Neural crest cell (in vitro differentiated cells): ENCODE results near the gene DPH6. TPM values are rescaled to one million over a fixed set of nuclear protein-coding genes. Genes with fewer than 3 reads are reported as not detected.

Source experiments
- DNase-seq: peaks from one replicate; pipeline ENCODE4 v3.0.0; 2021; ENCODE audit warnings: low read depth, mixed read lengths, low spot score
- H3K27ac Mint-ChIP-seq: one replicate; pipeline ENCODE4 v1.8.0; 2021; ENCODE audit warnings: mild to moderate bottlenecking, mixed read lengths; ENCODE audit not compliant: unreplicated experiment
- H3K27me3 Mint-ChIP-seq: 2 replicates; pipeline ENCODE4 v1.8.0; 2021; ENCODE audit warnings: low read depth, mild to moderate bottlenecking, mixed read lengths
- H3K36me3 Mint-ChIP-seq: 2 replicates; pipeline ENCODE4 v1.8.0; 2021; ENCODE audit warnings: low read depth, mild to moderate bottlenecking, mixed read lengths
- H3K4me1 Mint-ChIP-seq: 2 replicates; pipeline ENCODE4 v1.8.0; 2021; ENCODE audit warnings: mixed read lengths
- H3K4me3 Mint-ChIP-seq: one replicate; pipeline ENCODE4 v1.8.0; 2021; ENCODE audit warnings: mild to moderate bottlenecking, mixed read lengths
- H3K9me3 Mint-ChIP-seq: 2 replicates; pipeline ENCODE4 v1.8.0; 2021; ENCODE audit warnings: mixed read lengths
- CTCF ChIP-seq: fragments of 200-600 bp; sonication (generic); conservative IDR thresholded peaks from 2 replicates; pipeline ENCODE4 v1.5.0; 2021; ENCODE audit warnings: antibody characterized with exemption, mild to moderate bottlenecking
- total RNA-seq: library from RNA; stranded (reverse); gene quantifications from 2 replicates; pipeline ENCODE4 v1.2.1, GENCODE V29; 2021

The DPH6 gene
- total RNA-seq, 1 donor from 2014 or later: 20.1 TPM

DNA sequence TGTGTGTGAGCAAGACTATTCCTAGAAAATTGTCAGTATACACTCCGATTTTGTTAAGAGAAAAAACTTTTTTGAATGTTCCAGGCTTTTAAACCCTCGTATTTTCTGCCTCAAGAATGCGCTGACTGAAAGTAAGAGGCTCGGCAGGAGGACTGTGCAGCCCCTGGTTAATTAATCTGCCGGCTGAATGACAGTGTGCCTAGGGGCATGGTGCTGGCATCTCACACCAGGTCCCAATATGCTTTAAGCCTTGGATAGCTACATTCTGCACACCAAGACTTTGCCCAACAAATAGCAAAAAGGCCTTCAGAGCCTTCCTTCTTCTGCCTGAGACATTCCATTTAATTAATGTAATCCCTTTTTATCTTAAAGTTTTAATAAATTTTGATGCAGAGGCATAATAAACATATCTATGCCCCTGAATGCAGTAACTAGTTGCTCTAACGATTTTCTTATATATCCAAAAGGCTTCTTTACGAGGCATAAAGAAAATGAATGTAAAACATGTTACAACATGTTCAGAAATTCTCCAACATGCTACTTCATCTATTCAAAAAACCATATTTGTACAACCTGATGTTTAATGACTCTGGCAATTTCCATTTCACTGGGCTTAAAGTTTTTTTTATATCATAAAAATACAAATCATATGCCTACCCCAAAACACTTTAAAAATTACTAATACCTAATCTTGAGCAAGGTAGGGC lies 37.9 kb downstream of the DPH6 start:
- no peaks in the 10 kb centered on the region for H3K27me3 Mint-ChIP-seq
- H3K9me3 Mint-ChIP-seq: no peaks in the 10 kb centered on the region
- DNase-seq: no peak
- peaks cover 15% of the 10 kb centered on the region for H3K4me1 Mint-ChIP-seq
- H3K4me3 Mint-ChIP-seq: no peak overlapping the region
- TF ChIP-seq CTCF: no peak
- no peaks in the 10 kb centered on the region for H3K36me3 Mint-ChIP-seq
- no peak overlapping the region for H3K27ac Mint-ChIP-seq

DNA sequence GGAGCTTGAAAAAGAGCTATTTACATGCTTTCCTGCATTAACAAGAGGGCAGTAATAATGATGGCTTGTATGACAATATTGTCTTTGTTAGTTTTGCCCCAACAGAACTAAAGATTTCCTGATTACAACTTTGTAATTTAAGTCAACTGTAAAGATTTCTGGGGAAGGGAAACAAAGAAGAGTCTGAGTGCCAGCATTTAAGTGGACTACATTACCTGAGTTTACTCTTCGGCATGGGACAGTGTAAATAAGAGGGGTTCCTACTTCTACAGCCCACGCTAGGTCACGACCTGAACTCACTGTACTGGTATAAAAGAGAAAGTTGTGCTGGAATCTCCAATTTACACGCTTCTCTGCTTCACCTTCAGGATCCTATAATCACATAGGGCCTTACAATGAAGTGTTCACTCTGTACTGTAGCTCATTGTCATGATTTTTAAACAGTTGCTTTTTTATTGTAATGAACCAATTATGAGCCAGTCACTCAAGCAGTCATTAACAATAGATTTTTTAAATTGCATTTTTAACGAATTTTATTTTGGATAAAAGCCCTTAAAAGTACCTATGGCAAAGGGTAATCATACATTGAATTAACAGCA lies 39.6 kb downstream of the DPH6 start:
- Mint-ChIP-seq H3K27ac (no peak overlapping the region), H3K4me1 (peaks cover 15% of the 10 kb centered on the region), H3K9me3 (no peaks in the 10 kb centered on the region), H3K27me3 (no peaks in the 10 kb centered on the region), H3K4me3 (no peak overlapping the region), H3K36me3 (no peaks in the 10 kb centered on the region)
- no peak for TF ChIP-seq CTCF
- no peak for DNase-seq

DNA sequence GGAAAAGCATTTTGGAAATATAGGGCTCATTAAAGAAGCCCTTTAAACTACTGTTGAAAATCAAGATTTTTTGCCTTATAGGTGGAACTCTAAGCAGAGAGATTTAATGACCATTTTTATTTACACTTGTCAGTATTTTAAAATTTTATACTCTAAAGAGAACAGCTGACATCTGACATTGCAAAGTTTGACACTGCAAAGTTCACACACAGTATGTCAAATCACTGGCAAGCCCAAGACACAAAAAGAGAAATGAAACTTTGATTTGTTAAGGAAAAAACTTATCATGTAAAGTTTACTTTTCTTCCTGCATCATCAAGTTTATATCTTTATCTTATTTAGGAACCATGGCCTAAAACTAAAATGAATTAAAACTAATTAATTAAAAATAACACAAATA lies 40.2 kb downstream of the DPH6 start:
- no peak for DNase-seq
- Mint-ChIP-seq H3K4me1 (peaks cover 15% of the 10 kb centered on the region), H3K36me3 (no peaks in the 10 kb centered on the region), H3K27ac (no peak overlapping the region), H3K27me3 (no peaks in the 10 kb centered on the region), H3K4me3 (no peak overlapping the region), H3K9me3 (no peaks in the 10 kb centered on the region)
- no peak for TF ChIP-seq CTCF

DNA sequence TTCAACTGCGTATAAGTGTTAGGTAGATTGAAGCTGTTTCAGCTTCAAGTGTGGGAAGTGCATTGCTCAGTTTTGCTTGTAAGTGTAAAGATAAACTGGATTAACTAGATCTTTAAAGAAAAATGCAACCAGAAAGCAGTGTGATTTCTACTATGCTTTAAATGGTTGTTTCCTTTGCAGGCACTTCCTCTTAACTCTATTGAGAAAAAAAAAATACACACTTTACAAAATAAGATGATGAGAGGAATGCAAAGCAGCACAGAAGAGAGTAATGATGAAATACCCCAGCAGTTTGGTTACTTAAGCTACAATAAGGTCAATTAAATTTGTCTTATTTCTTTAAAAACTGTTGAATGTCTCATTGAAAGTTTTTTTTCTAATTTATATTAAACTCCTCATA lies 40.8 kb downstream of the DPH6 start:
- H3K4me1 Mint-ChIP-seq: peaks cover 15% of the 10 kb centered on the region
- no peaks in the 10 kb centered on the region for H3K27me3 Mint-ChIP-seq
- no peak overlapping the region for H3K4me3 Mint-ChIP-seq
- H3K36me3 Mint-ChIP-seq: no peaks in the 10 kb centered on the region
- no peaks in the 10 kb centered on the region for H3K9me3 Mint-ChIP-seq
- no peak for TF ChIP-seq CTCF
- H3K27ac Mint-ChIP-seq: no peak overlapping the region
- DNase-seq: no peak

DNA sequence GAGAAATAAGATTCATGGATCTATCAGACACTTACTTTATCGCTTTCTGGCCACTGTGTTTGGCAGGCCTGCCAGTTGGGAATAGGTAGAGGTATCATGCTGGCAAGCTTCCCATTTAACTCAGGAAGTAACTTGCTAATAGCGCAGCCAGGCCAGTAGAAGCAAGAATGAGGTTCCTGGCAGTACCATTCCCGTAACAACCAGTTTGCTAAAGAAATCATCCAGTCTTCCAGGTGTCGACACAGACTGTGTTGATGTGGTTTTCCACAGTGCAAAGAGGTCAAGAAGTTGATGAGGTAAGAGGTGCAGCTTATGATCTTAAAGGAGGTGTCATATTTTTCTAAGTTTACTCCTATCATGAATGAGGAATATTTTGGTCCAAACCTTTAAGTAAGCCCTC lies 46.2 kb downstream of the DPH6 start:
- H3K27ac Mint-ChIP-seq: no peak overlapping the region
- H3K27me3 Mint-ChIP-seq: no peaks in the 10 kb centered on the region
- no peak for TF ChIP-seq CTCF
- peaks cover 11% of the 10 kb centered on the region for H3K4me1 Mint-ChIP-seq
- no peak for DNase-seq
- peaks cover 3% of the 10 kb centered on the region for H3K9me3 Mint-ChIP-seq
- H3K4me3 Mint-ChIP-seq: no peak overlapping the region
- H3K36me3 Mint-ChIP-seq: no peaks in the 10 kb centered on the region
